Measurements from ENCODE around the gene C9orf50.

Gene C9orf50

DNA sequence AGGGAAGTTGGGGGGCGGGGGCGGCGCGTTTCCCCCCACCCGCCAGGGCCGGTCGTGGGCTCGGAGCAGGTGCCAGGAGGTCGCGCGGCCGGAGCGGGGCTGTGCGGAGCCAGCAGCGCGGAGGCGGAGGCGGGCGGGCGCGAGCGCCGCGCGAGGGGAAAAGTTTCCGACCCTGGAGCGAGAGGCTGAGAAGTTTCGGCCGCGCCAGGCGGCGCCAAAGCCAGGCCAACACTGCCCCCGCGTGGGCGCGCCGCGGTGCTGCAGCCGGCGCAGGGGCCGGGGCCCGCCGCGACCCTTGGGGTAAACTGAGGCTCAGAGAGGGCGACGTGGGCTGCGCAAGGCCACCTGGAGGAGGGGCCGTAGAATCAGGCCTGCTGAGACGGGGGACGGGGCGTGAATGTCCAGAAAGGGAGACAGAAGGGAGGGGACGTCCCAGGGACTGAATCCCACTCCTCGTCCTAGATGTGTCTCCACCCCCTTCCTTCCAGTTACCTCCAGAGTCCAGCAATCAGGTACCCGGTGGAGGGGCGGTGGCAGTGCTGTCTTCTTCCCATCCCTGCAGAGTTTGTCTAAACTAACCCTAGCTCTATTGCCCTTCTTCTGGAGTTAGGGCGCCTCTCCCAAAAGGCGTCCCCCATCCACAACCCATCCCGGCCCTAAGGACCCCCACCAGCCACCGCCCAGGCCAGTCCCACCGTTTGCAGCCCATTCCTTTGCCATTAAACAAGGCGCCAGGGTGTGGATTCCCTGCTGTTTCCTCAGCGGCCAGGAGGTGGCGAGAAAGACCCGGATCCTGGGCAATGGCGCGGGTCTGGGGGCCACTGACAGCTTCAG lies 10.2 kb downstream of the C9orf50 start:
- peak overlapping the region; percentile 89 for H3K4me3 Mint-ChIP-seq
- peaks cover 14% of the 10 kb centered on the region for H3K36me3 Mint-ChIP-seq (ENCODE audit: insufficient read depth)
- no peaks in the 10 kb centered on the region for H3K27me3 Mint-ChIP-seq
- H3K9me3 Mint-ChIP-seq = no peaks in the 10 kb centered on the region
- peak overlapping the region; percentile 96 for H3K27ac Mint-ChIP-seq (ENCODE audit: low read depth)
- ATAC-seq (replicated peaks; ENCODE audit: extremely low read depth, poor library complexity, severe bottlenecking) (peak; percentile 60), DNase-seq (ENCODE audit: low spot score in 2 of 2) (peak; percentile 52 to 58)
- H3K4me1 Mint-ChIP-seq = peaks cover 45% of the 10 kb centered on the region

DNA sequence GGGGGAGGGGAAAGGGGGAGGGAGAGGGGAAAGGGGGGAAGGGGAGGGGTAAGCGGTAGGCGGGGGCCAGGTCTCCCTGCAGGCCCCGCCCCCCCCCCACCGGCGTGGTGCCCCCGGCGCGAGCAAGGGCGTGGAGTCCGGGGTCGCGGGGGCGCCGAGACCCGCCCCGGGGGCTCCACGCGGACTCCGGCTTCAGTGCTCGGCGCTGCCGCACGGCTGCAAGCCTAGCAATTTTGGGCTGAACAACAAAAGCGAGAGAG lies 10.8 kb downstream of the C9orf50 start:
- peaks cover 47% of the 10 kb centered on the region for H3K4me1 Mint-ChIP-seq
- DNase-seq (ENCODE audit: low spot score in 2 of 2) (no peak), ATAC-seq (replicated peaks; ENCODE audit: extremely low read depth, poor library complexity, severe bottlenecking) (no peak)
- H3K27ac Mint-ChIP-seq (ENCODE audit: low read depth) = peak overlapping the region; percentile 96
- no peaks in the 10 kb centered on the region for H3K9me3 Mint-ChIP-seq
- H3K36me3 Mint-ChIP-seq (ENCODE audit: insufficient read depth) = peaks cover 14% of the 10 kb centered on the region
- H3K4me3 Mint-ChIP-seq = peak overlapping the region; percentile 89
- no peaks in the 10 kb centered on the region for H3K27me3 Mint-ChIP-seq

DNA sequence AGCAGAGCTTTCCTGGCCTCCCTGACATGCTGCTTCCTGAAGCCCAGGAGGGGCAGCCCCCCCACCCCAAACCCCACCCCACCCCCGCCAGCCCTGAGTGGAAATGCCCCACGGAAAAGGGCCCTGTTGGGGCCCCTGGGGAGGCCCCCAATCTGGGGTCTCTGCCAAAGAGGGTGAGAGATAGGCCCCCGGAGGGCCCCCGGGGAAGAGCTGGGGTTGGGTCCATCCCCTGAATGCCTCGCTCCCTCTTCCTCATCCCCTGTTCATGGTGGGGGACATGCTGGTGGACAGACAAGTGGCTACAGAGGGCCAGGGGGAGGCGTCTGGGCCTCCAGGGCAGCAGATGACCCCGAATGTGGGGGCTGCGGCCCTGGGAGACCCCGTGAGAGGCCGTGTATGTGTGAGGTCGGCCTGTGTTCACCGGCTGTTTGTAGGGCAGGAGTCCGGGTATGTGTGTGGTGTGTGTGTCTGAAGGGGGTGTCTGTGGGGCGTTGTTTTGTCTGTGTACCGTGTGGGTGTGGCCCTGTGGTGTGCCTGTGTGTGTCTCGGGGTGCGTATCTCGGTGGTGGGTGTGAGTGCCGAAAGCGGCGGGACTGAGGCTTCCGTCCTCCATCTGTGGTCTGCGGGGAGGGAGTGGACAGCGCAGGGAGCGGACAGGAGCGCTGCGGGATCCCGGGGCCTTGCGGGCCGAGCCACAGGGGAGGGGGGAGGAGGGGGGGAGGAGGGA lies 11.3 kb downstream of the C9orf50 start:
- Mint-ChIP-seq H3K4me3 (peak overlapping the region; percentile 89), H3K9me3 (no peaks in the 10 kb centered on the region), H3K27ac (ENCODE audit: low read depth) (peak overlapping the region; percentile 96), H3K36me3 (ENCODE audit: insufficient read depth) (peaks cover 14% of the 10 kb centered on the region), H3K27me3 (no peaks in the 10 kb centered on the region), H3K4me1 (peaks cover 50% of the 10 kb centered on the region)
- DNase-seq (ENCODE audit: low spot score in 2 of 2) (peak; percentile 50 to 77), ATAC-seq (replicated peaks; ENCODE audit: extremely low read depth, poor library complexity, severe bottlenecking) (peak; percentile 89)

DNA sequence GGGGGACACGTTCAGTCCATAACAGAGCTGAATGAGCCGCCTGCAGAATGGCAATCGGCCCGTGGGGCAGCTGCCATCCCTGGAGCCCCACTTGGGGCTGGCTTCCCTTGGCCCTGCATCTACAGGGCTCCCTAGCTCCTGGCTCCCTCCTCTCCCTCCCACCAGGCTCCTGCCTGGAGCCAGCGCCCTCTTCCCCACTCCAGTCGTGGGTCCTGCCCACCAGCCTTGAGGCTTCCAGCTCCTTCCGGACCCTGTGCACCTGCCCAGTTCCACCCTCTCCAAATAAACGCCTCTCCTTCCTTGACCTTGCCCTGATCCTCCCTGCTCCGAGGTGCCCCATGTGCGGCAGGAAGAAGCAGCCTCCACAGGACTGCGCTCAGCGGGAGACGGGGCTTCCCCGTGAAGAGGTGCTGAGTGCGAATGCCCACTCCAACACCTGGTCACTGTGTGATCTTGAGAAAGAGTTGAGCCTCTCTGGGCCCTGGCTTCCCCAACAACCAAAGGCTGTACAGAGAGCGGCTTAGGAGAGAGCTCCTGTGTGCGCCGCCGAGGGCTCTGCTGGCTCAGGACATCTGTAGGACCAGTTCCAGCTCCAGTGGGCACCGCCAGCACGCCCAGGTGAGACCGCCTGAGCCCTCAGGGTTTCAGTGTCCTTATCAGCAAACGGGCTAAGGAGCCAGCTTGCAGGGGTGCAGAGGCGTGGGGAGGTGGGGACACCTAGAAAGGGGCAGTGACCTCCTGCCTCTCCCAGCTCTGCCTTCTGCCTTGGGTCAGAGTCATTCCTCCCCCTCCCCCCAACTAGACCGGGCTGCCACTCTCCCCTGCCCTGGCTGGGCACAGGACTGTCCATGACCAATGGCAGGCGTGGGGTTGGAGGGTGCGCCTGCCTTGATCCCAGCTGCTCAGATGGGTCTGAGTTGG lies 12.1 kb downstream of the C9orf50 start:
- peak overlapping the region; percentile 96 for H3K27ac Mint-ChIP-seq (ENCODE audit: low read depth)
- peaks cover 14% of the 10 kb centered on the region for H3K36me3 Mint-ChIP-seq (ENCODE audit: insufficient read depth)
- H3K4me3 Mint-ChIP-seq = peak overlapping the region; percentile 89
- H3K9me3 Mint-ChIP-seq = no peaks in the 10 kb centered on the region
- DNase-seq (ENCODE audit: low spot score in 2 of 2) = no peak
- H3K4me1 Mint-ChIP-seq = peaks cover 54% of the 10 kb centered on the region
- no peaks in the 10 kb centered on the region for H3K27me3 Mint-ChIP-seq
- no peak for ATAC-seq (replicated peaks; ENCODE audit: extremely low read depth, poor library complexity, severe bottlenecking)

DNA sequence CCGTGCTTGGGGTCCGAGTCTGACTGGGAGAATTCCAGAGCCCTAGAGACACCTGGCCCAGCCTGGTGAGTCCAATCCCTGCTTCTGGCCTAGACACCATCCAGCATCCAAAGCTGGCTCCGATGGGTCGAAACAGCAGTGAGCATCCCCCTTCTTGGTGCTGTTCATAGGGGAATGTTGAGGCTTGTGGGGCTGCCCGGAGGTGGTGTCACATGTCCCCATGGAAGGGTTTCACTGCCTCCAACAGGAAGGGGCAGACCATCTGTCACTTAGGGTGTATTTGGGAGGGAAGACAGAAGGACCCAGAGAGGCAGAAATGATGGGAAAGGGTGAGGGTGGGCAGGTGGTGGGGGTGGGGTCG lies 13.9 kb downstream of the C9orf50 start:
- ATAC-seq (replicated peaks; ENCODE audit: extremely low read depth, poor library complexity, severe bottlenecking) = no peak
- H3K4me1 Mint-ChIP-seq = peaks cover 66% of the 10 kb centered on the region

DNA sequence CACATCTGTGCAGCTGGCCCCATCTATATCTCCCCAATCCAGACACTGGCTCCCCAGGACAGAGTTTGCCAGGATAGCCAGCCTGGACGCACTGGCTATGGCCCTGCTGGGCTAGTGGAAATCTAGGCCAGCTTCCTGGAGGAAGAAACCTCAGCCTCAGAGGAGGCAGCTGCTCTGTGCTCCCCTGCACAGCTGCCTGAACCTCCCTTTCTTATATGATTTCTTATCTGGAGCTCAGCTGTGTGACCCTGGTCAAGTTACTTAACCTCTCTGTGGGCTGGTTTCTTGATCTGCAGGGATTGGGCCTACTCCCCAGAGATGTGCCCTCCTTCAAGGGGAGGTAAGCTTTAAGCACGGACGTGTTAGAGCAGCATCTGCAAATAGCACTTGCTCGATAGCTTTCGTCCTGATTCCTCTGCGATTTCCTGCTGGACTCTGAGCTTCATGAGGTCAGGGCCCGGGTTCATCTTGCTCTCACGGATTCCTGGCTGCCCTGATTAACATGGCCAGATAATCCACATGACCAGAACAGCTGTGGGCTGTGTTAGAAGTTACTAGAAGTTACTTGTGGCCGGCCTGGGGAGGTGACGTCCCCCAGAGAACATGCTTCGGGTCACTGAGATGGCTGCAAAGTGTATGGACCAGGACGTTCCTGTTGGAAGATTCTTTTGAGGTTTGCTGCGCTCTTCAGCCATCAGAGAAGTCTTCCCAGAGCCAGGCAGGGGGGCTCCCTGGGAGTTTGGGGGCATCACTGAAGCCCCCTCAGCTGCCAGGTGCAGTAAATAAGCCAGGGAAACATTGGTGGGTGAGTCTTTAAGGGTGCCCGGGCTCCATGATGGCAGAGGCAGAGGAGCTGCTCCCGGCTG lies 14.5 kb downstream of the C9orf50 start:
- peaks cover 66% of the 10 kb centered on the region for H3K4me1 Mint-ChIP-seq
- H3K4me3 Mint-ChIP-seq = no peak overlapping the region
- peak overlapping the region; percentile 96 for H3K27ac Mint-ChIP-seq (ENCODE audit: low read depth)

More for the DNA sequence above, 13.9 kb downstream of the C9orf50 start:
- H3K27ac Mint-ChIP-seq (ENCODE audit: low read depth) = peak overlapping the region; percentile 96
- no peak overlapping the region for H3K4me3 Mint-ChIP-seq
- H3K27me3 Mint-ChIP-seq = no peaks in the 10 kb centered on the region
- DNase-seq (ENCODE audit: low spot score in 2 of 2) = no peak
- no peaks in the 10 kb centered on the region for H3K9me3 Mint-ChIP-seq
- H3K36me3 Mint-ChIP-seq (ENCODE audit: insufficient read depth) = peaks cover 14% of the 10 kb centered on the region

DNA sequence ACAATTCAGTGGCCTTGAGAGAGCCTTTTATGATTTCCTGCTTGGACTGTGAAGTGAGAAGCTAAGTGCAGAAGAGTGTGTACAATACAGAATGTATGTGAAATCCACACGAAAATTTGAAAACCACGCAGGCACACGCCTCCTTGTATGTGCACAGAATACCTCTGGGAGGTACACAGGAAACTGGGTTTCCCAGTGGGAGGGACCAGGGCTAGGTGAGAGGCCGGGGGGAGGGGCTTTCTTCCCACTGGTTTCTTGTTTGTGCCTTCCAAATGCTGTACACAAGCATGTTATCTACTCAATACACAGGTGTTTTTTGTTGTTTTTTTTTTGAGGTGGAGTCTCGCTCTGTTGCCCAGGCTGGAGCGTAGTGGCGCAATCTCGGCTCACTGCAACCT lies 16.1 kb downstream of the C9orf50 start:
- Mint-ChIP-seq H3K4me3 (peak overlapping the region; percentile 20), H3K36me3 (ENCODE audit: insufficient read depth) (peaks cover 9% of the 10 kb centered on the region), H3K27ac (ENCODE audit: low read depth) (peak overlapping the region; percentile 56), H3K4me1 (peaks cover 56% of the 10 kb centered on the region), H3K27me3 (no peaks in the 10 kb centered on the region), H3K9me3 (no peaks in the 10 kb centered on the region)
- no peak for ATAC-seq (replicated peaks; ENCODE audit: extremely low read depth, poor library complexity, severe bottlenecking)
- no peak for DNase-seq (ENCODE audit: low spot score in 2 of 2)

More for the DNA sequence above, 14.5 kb downstream of the C9orf50 start:
- Mint-ChIP-seq H3K9me3 (no peaks in the 10 kb centered on the region), H3K27me3 (no peaks in the 10 kb centered on the region), H3K36me3 (ENCODE audit: insufficient read depth) (peaks cover 14% of the 10 kb centered on the region)
- DNase-seq (ENCODE audit: low spot score in 2 of 2) = no peak
- ATAC-seq (replicated peaks; ENCODE audit: extremely low read depth, poor library complexity, severe bottlenecking) = no peak

DNA sequence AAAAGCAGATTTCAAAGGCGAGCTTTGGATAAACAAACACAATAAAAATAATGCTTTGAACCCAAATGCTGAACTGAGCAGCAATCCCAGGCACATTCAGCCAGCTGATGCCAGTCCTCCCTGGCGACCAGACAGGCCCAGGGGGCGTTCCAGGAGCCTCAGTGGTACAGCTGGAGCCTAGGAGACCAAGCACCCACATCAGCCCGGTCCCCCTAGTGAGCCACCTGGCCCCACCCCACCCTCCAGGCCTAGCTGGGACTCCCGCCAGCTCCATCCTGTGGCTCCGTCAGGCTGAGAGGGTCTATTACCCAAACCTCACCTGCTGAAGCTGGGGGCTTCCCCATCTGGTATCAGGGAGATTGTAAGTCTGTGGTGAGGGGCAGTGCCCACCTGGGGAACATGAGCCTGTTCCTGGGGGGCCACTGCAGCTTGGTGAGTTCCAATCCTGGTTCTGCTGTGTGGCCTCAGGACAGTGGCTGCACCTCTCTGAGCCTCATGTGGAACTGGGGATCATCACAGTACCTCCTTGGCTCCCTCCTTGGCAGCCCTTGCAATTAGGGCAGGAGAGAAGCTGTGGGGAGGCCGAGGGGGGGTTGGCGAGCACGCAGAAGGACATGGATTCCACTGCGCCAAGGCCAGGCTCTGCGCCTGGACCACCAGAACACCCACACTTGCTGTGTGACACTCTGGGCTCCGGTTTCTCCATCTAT lies 16.7 kb downstream of the C9orf50 start:
- Mint-ChIP-seq H3K9me3 (no peaks in the 10 kb centered on the region), H3K36me3 (ENCODE audit: insufficient read depth) (peaks cover 6% of the 10 kb centered on the region), H3K27ac (ENCODE audit: low read depth) (peak overlapping the region; percentile 56), H3K4me1 (peaks cover 52% of the 10 kb centered on the region), H3K4me3 (peak overlapping the region; percentile 20), H3K27me3 (no peaks in the 10 kb centered on the region)
- ATAC-seq (replicated peaks; ENCODE audit: extremely low read depth, poor library complexity, severe bottlenecking) (no peak), DNase-seq (ENCODE audit: low spot score in 2 of 2) (no peak)

DNA sequence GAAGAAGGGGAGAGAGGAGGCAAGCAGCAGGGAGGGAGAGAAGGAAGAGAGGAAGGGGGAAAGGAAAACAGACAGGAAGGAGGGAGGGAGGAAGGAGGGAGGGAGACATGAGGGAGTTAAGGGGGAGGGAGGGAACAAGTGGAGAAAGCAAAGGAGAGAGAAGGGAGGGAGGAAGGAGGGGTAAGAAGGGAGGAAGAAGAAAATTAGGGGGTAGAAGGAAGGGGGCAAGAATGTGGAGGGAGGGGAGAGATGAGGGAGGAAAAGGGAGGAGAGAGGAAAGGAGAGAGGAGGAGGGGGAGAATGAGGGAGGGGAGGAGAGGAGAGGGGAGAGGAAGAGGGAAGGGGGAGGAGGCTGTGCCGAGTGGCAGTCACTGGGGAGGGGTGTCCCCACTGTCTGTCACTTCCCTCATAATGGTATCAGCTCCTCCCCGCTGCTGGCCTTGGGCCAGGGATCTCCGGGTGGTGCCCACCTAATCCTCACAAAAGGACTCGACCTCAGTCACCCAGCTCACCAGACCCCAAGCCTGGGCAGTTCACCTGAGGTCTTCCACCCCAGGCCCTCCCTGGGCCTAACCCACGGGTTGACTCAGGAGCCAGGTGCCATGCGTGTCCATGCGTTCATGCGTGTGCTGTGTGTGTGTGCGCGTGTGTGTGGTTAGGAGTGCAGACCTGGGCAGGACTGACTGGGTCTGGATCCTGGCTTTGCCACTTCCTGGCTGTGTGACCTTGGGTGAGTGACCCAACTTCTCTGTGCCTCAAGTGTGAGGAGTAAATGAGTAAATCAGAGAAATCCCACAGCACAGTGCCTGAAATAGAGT lies 18.1 kb downstream of the C9orf50 start:
- H3K4me3 Mint-ChIP-seq = no peak overlapping the region
- H3K36me3 Mint-ChIP-seq (ENCODE audit: insufficient read depth) = peaks cover 6% of the 10 kb centered on the region
- H3K4me1 Mint-ChIP-seq = peaks cover 50% of the 10 kb centered on the region
- DNase-seq (ENCODE audit: low spot score in 2 of 2) (no peak), ATAC-seq (replicated peaks; ENCODE audit: extremely low read depth, poor library complexity, severe bottlenecking) (peak; percentile 60)
- H3K9me3 Mint-ChIP-seq = no peaks in the 10 kb centered on the region
- peaks cover 11% of the 10 kb centered on the region for H3K27me3 Mint-ChIP-seq
- peak overlapping the region; percentile 53 for H3K27ac Mint-ChIP-seq (ENCODE audit: low read depth)

DNA sequence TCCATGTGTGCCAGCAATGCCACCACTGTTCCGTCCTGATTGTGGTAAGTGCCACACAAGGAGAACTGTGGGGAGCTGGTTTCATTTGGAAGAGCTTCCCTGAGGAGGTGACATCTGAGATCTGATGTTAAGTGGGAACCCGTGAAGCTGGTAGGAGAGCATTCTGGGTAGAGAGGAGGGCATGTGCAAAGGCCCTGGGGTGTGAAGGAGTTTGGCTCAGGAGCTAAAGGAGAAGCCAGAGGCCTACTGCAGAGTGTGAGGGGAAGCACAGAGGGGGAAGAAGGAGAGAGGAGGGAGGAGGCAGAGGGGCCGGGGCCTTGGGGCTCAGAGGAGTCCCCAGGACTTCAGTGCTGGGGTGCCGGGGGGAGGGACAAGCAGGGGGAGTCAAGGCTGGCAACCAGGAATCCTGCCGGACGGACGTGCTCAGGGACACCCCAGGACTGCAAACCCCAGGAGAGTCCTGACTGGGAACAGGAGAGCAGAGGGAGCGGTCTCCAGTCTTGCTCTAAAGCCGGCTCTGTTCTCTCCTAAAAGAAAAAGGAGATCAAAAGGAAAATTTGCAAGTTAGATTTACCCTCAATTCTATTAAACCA lies 19.7 kb downstream of the C9orf50 start:
- DNase-seq (ENCODE audit: low spot score in 2 of 2) (no peak), ATAC-seq (replicated peaks; ENCODE audit: extremely low read depth, poor library complexity, severe bottlenecking) (no peak)
- Mint-ChIP-seq H3K4me1 (peaks cover 34% of the 10 kb centered on the region), H3K36me3 (ENCODE audit: insufficient read depth) (no peaks in the 10 kb centered on the region), H3K9me3 (no peaks in the 10 kb centered on the region), H3K27ac (ENCODE audit: low read depth) (peak overlapping the region; percentile 41), H3K27me3 (peaks cover 11% of the 10 kb centered on the region), H3K4me3 (no peak overlapping the region)

Data from central memory CD8-positive, alpha-beta T cell (primary cell).